PC-3 (cell line): ENCODE results near the gene UQCR11. TPM values are rescaled to one million over a fixed set of nuclear protein-coding genes. Genes with fewer than 3 reads are reported as not detected.

Experiments used
- ATAC-seq: fragments of 200-7000 bp; cut with Tn5 transposase; 2 replicates; pipeline ENCODE4 v1.9.1; 2020; ENCODE audit warnings: mild to moderate bottlenecking, moderate library complexity
- BruUV-seq: library from RNA; stranded (reverse); fragments of 400-500 nt; replicated peaks from 2 replicates; lab custom pipeline; 2021; lab: Mats Ljungman, UMichigan
- CTCF ChIA-PET: fragments of 300-600 bp; sonication (Branson Sonifier 250); formaldehyde crosslinking; loops from one replicate; lab custom pipeline; 2022; ENCODE audit warnings: antibody characterized with exemption; lab: Charles Lee
- POLR2A ChIA-PET: fragments of 300-600 bp; sonication (Branson Sonifier 250); formaldehyde crosslinking; loops from one replicate; lab custom pipeline; 2022; ENCODE audit warnings: antibody characterized with exemption; ENCODE audit not compliant: unreplicated experiment; lab: Charles Lee
- DNase-seq: peaks from one replicate; pipeline ENCODE4 v3.0.0-alpha.2; 2015
- H2AFZ ChIP-seq: fragments of 300-600 bp; sonication (generic); 2 replicates; pipeline ENCODE4 v1.6.0; 2016; ENCODE audit warnings: antibody characterized with exemption, low read length
- H3F3A ChIP-seq: fragments of 300-600 bp; sonication (generic); one replicate; pipeline ENCODE4 v1.6.0; 2017; ENCODE audit warnings: antibody characterized with exemption, low read length, control low read depth, mild to moderate bottlenecking; ENCODE audit not compliant: unreplicated experiment
- H3K27ac ChIP-seq: fragments of 300-600 bp; sonication (generic); 2 replicates; pipeline ENCODE4 v1.5.1; 2016; ENCODE audit warnings: mild to moderate bottlenecking, low read length
- H3K27me3 ChIP-seq: fragments of 300-600 bp; sonication (generic); 2 replicates; pipeline ENCODE4 v1.6.1; 2016; ENCODE audit warnings: low read length, mixed read lengths
- H3K36me3 ChIP-seq: fragments of 300-600 bp; sonication (generic); 2 replicates; pipeline ENCODE4 v1.6.1; 2016; ENCODE audit warnings: low read depth, mixed run types, low read length, mixed read lengths
- H3K4me1 ChIP-seq: fragments of 300-600 bp; sonication (generic); 2 replicates; pipeline ENCODE4 v1.5.1; 2016; ENCODE audit warnings: low read length; ENCODE audit not compliant: insufficient read depth
- H3K4me2 ChIP-seq: fragments of 300-600 bp; sonication (generic); 2 replicates; pipeline ENCODE4 v1.6.0; 2016; ENCODE audit warnings: low read length
- H3K4me3 ChIP-seq: fragments of 300-600 bp; sonication (generic); 2 replicates; pipeline ENCODE4 v1.5.1; 2016; ENCODE audit warnings: mild to moderate bottlenecking, low read length, mixed read lengths
- H3K79me2 ChIP-seq: fragments of 300-600 bp; sonication (generic); 2 replicates; pipeline ENCODE4 v1.6.1; 2017; ENCODE audit warnings: low read length, mixed read lengths
- H3K9ac ChIP-seq: fragments of 300-600 bp; sonication (generic); 2 replicates; pipeline ENCODE4 v1.6.0; 2016; ENCODE audit warnings: mild to moderate bottlenecking, low read length
- H3K9me2 ChIP-seq: fragments of 300-600 bp; sonication (generic); replicated peaks from 2 replicates; pipeline ENCODE4 v1.6.1; 2016; ENCODE audit warnings: mixed run types, low read length, mixed read lengths
- H3K9me3 ChIP-seq: fragments of 300-600 bp; sonication (generic); 2 replicates; pipeline ENCODE4 v1.6.1; 2016; ENCODE audit warnings: low read length, mixed read lengths
- H4K20me1 ChIP-seq: fragments of 300-600 bp; sonication (generic); 2 replicates; pipeline ENCODE4 v1.6.1; 2016; ENCODE audit warnings: low read length, mixed read lengths
- CTCF ChIP-seq: fragments of 300-600 bp; sonication (generic); conservative IDR thresholded peaks from 2 replicates; pipeline ENCODE4 v1.5.1; 2017; ENCODE audit warnings: antibody characterized with exemption, low read depth, mild to moderate bottlenecking, low read length
- EZH2 ChIP-seq: fragments of 300-600 bp; sonication (generic); IDR thresholded peaks from one replicate; pipeline ENCODE4 v1.6.1; 2017; ENCODE audit warnings: antibody characterized with exemption, mild to moderate bottlenecking, low read length; ENCODE audit not compliant: unreplicated experiment
- EZH2phosphoT487 ChIP-seq: fragments of 300-600 bp; sonication (generic); IDR thresholded peaks from 2 replicates; pipeline ENCODE4 v1.6.1; 2018; ENCODE audit warnings: mild to moderate bottlenecking, antibody characterized with exemption, low read length, borderline replicate concordance
- intact Hi-C: fragments of 100-400 bp; cut with micrococcal nuclease; formaldehyde crosslinking; loops from 2 replicates; pipeline ENCODE4 v1.9.0; 2023
- total RNA-seq: library from RNA; depleted of rRNA; stranded (reverse); fragments of >200 nt; gene quantifications from 2 replicates; pipeline ENCODE4 v1.2.3, GENCODE V29; 2014

Gene UQCR11
- total RNA-seq, 1 experiment from 2014 or later: 148 TPM

- intact Hi-C loops: no loop called here
- no TSS peak for BruUV-seq
These were observed 3.1 kb downstream of the UQCR11 start for GRCh38 chr19:1602091-1602707.

GRCh38 chr19:1601613-1602064 lies 3.6 kb downstream of the UQCR11 start:
- Histone ChIP-seq H3K79me2 (peaks cover 48% of the 10 kb centered on the region), H3K9me3 (no peaks in the 10 kb centered on the region), H3F3A (no peaks in the 10 kb centered on the region), H2AFZ (no peak overlapping the region), H3K4me2 (no peak overlapping the region), H3K9ac (no peak overlapping the region), H3K4me3 (no peak overlapping the region), H3K36me3 (peaks cover 5% of the 10 kb centered on the region; the same call in 1 of the 2 replicates), H3K27me3 (no peaks in the 10 kb centered on the region), H3K27ac (no peak overlapping the region), H3K4me1 (peaks cover 11% of the 10 kb centered on the region), H4K20me1 (no peaks in the 10 kb centered on the region), H3K9me2 (no peaks in the 10 kb centered on the region)
- TF ChIP-seq EZH2phosphoT487 (no peak), CTCF (no peak), EZH2 (no peak)
- ATAC-seq: no peak
- BruUV-seq: no TSS peak
- peak; percentile 8 for DNase-seq
- ChIA-PET POLR2A (no interaction called here), CTCF (interaction anchor here (0.6 kb wide), 1 partner anchor 9 kb away, joined by 7 read pairs; the partner anchor contains the start of gene MBD3)
- intact Hi-C loops: no loop called here

More at GRCh38 chr19:1602091-1602707, 3.1 kb downstream of the UQCR11 start:
- Histone ChIP-seq H3F3A (no peaks in the 10 kb centered on the region), H3K4me3 (no peak overlapping the region), H3K36me3 (peaks cover 5% of the 10 kb centered on the region; the same call in 1 of the 2 replicates), H3K9me3 (no peaks in the 10 kb centered on the region), H3K79me2 (peaks cover 48% of the 10 kb centered on the region), H3K27ac (no peak overlapping the region), H3K9me2 (no peaks in the 10 kb centered on the region), H4K20me1 (no peaks in the 10 kb centered on the region), H3K27me3 (no peaks in the 10 kb centered on the region), H3K9ac (no peak overlapping the region), H2AFZ (no peak overlapping the region), H3K4me1 (peaks cover 11% of the 10 kb centered on the region), H3K4me2 (no peak overlapping the region)
- no peak for DNase-seq
- POLR2A ChIA-PET: no interaction called here
- TF ChIP-seq EZH2 (no peak), EZH2phosphoT487 (no peak), CTCF (no peak; the same call in 1 of the 2 replicates)
- CTCF ChIA-PET: no interaction called here
- ATAC-seq: no peak

GRCh38 chr19:1599460-1599846 lies 5.8 kb downstream of the UQCR11 start:
- TF ChIP-seq EZH2phosphoT487 (no peak), CTCF (no peak), EZH2 (no peak)
- ChIA-PET CTCF (no interaction called here), POLR2A (no interaction called here)
- Histone ChIP-seq H3K36me3 (peaks cover 5% of the 10 kb centered on the region; the same call in 1 of the 2 replicates), H3K9ac (no peak overlapping the region), H3K27me3 (no peaks in the 10 kb centered on the region), H3K79me2 (peaks cover 40% of the 10 kb centered on the region), H3K4me3 (no peak overlapping the region), H3K4me2 (no peak overlapping the region), H3K9me2 (no peaks in the 10 kb centered on the region), H3F3A (no peaks in the 10 kb centered on the region), H3K27ac (no peak overlapping the region), H3K4me1 (peaks cover 4% of the 10 kb centered on the region; the same call in 1 of the 2 replicates), H3K9me3 (no peaks in the 10 kb centered on the region), H4K20me1 (no peaks in the 10 kb centered on the region), H2AFZ (no peak overlapping the region)
- BruUV-seq: no TSS peak
- ATAC-seq: no peak
- intact Hi-C loops: no loop called here
- no peak for DNase-seq
